ENCODE data around the gene RNF223.
"Not testable (repeated sequence)": the region's sequence is repeated elsewhere in the genome, so short reads cannot be mapped to it uniquely, and the experiment has no call there.

The RNF223 gene

GRCh38 chr1:1060281-1061000 lies 13.7 kb downstream of the RNF223 start:
- no peak for DNase-seq

DNA sequence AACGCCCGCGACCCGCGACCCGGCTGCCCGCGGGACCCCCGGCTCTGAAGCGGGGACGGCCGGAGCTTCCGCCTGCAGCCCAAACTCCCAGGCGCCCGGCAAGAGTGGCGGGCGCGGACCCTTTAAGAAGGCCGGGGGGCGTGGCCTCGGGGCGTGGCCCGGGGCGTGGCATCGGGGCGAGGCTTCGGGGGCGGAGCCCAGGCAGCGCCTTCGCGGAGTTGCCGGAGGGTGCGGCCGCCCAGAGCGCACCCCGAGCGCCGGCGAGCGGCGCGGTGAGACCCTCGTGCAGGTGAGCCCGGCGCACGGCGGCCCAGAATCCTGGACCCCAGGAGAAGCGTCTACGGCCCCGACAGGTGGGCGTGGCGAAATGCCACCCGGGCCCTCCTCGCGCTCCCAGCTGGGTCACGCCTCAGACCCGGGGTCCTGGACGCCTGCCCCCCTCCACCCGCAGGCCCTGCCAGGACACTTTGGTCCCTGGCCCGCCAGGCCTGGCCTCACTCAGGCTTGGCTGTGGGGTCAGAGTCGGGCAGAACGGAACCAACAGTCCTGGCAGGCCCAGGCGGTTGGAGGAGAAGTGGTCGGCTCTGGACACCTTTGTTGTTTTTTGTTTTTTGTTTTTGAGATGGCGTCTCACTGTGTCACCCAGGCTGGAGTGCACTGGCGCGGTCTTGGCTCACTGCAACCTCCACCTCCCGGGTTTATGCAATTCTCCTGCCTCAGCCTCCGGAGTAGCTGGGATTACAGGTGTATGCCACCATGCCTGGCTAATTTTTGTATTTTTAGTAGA lies 14.4 kb downstream of the RNF223 start:
- peak; percentile 90 to 97 (median 96) for DNase-seq

GRCh38 chr1:1058921-1059493 lies 15.1 kb downstream of the RNF223 start:
- peak in 2 of 4 experiments; percentile 25 to 46 for DNase-seq

- DNase-seq, result no peak
Measured at GRCh38 chr1:1058088-1058905, 15.8 kb downstream of the RNF223 start.

DNA sequence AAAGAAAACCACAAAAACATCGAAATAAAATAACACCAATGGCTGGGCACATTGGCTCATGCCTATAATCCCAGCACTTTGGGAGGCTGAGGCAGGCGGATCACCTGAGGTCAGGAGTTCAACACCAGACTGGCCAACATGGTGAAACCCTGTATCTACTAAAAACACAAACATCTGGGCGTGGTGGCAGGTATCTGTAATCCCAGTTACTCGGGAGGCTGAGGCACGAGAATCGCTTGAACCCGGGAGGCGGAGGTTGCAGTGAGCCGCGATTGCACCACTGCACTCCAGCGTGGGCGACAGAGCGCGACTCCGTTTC lies 16.4 kb downstream of the RNF223 start:
- not testable (repeated sequence) for DNase-seq

DNA sequence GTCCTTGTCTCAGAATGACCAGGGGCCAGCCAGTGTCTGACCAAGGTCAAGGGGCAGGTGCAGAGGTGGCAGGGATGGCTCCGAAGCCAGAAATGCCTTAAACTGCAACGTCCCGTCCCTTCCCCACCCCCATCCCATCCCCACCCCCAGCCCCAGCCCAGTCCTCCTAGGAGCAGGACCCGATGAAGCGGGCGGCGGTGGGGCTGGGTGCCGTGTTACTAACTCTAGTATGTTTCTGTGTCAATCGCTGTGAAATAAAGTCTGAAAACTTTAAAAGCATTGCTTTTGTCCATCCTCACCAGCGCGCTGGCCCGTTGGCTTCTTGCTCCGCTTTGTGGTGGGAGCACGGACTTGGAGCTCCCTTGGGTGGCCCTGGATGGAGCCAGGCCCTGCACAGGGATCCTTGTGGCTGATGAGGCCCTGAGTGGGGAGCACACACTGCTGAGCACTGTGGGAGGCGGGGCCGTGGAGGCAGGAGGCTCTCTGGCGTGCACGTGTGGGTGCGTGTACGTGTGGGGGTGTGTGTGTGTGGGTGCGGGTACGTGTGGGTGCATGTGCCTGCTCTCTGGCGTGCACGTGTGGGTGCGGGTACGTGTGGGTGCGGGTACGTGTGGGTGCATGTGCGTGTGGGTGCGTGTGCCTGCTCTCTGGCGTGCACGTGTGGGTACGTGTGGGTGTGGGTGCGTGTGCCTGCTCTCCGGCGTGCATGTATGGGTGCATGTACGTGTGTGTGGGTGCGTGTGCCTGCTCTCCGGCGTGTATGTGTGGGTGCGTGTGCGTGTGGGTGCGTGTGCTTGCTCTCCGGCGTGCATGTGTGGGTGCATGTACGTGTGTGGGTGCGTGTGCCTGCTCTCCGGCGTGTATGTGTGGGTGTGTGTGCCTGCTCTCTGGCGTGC lies 18.0 kb downstream of the RNF223 start:
- no peak for DNase-seq

DNA sequence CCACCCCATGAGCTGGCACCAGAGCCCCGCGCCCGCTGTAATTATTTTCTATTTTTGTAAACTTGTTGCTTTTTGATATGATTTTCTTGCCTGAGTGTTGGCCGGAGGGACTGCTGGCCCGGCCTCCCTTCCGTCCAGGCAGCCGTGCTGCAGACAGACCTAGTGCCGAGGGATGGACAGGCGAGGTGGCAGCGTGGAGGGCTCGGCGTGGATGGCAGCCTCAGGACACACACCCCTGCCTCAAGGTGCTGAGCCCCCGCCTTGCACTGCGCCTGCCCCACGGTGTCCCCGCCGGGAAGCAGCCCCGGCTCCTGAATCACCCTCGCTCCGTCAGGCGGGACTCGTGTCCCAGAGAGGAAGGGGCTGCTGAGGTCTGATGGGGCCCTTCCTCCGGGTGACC lies 19.1 kb downstream of the RNF223 start:
- DNase-seq, result no peak

GRCh38 chr1:1054099-1054700 lies 19.9 kb downstream of the RNF223 start:
- DNase-seq, result no peak

GRCh38 chr1:1053682-1054081 lies 20.4 kb downstream of the RNF223 start:
- no peak for DNase-seq

- no peak for DNase-seq
Measured at GRCh38 chr1:1053022-1053421, 21.1 kb downstream of the RNF223 start.

GRCh38 chr1:1052003-1052840 lies 21.9 kb downstream of the RNF223 start:
- no peak for DNase-seq

DNA sequence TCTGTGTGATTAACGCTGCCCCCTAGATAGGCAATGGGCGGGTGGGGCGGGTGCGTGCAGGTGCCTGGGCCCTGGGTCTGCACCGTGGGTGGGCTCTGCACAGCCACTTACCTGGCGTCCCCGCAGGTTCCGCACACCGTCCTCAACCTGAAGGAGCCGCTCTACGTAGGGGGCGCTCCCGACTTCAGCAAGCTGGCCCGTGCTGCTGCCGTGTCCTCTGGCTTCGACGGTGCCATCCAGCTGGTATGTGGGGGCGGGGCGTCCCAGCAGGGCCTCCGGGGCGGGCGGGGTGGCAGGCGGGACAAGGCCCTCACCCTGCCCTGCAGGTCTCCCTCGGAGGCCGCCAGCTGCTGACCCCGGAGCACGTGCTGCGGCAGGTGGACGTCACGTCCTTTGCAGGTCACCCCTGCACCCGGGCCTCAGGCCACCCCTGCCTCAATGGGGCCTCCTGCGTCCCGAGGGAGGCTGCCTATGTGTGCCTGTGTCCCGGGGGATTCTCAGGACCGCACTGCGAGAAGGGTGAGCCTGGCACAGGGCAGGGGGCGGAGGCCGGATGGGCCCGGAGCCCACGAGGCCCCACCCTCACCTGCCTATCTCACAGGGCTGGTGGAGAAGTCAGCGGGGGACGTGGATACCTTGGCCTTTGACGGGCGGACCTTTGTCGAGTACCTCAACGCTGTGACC lies 22.8 kb downstream of the RNF223 start:
- DNase-seq, result no peak

DNA sequence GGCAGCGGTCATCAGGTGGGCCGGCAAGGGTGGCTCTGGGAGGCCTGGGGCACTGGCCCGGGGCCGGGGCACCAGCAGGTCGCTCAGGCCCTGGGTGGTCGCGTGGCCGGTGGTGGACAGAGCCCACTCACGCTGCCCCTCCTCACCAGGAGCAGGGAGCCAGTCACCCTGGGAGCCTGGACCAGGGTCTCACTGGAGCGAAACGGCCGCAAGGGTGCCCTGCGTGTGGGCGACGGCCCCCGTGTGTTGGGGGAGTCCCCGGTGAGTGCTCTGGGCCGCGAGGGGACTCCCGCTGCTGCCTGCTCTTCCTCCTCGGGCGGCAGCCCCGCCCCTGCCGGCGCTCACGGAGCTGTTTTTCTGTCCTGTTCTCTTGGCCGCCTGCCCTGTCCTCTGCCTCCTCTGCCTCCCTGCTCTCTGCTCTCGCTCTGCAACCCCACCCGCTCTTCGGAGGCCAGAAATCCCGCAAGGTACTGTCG lies 23.5 kb downstream of the RNF223 start:
- DNase-seq, result no peak

- no peak for DNase-seq
Measured at GRCh38 chr1:1049318-1050165, 24.6 kb downstream of the RNF223 start.

- no peak for DNase-seq
Measured at GRCh38 chr1:1048765-1049164, 25.3 kb downstream of the RNF223 start.

DNA sequence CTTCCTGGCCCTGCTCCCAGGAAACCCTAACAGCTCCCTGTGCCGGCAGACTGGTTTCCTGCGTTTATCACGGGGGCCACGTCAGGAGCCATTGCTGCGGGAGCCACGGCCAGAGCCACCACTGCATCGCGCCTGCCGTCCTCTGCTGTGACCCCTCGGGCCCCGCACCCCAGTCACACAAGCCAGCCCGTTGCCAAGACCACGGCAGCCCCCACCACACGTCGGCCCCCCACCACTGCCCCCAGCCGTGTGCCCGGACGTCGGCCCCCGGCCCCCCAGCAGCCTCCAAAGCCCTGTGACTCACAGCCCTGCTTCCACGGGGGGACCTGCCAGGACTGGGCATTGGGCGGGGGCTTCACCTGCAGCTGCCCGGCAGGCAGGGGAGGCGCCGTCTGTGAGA lies 26.1 kb downstream of the RNF223 start:
- no peak for DNase-seq

- DNase-seq, result no peak
Measured at GRCh38 chr1:1047407-1047806, 26.7 kb downstream of the RNF223 start.

GRCh38 chr1:1046767-1047166 lies 27.3 kb downstream of the RNF223 start:
- no peak for DNase-seq

DNA sequence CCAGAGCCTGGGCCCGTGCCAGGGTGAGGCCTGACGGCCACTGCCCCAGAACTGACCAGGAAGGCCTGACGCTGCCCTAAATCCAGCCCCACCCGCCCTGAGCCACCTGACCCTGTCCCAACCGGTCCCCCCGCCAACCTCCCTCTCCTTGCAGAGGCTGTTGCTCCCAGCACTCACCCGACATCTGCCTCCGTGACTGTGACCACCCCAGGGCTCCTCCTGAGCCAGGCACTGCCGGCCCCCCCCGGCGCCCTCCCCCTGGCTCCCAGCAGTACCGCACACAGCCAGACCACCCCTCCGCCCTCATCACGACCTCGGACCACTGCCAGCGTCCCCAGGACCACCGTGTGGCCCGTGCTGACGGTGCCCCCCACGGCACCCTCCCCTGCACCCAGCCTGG lies 27.9 kb downstream of the RNF223 start:
- DNase-seq, result no peak

Data from suppressor macrophage (primary cell).